Muscle layer of colon (tissue), 2 donors: ENCODE results near the gene AUTS2.

Experiments
- H3K27ac ChIP-seq: one replicate; pipeline ENCODE4 v1.7.0; 2013; ENCODE audit warnings: low read depth, mild to moderate bottlenecking, low read length, moderate library complexity
- H3K27me3 ChIP-seq, 2 donors: one replicate each; pipeline ENCODE4 v1.7.0; 2013; ENCODE audit warnings: low read length in 2 of 2, mild to moderate bottlenecking in 2 of 2; ENCODE audit not compliant: insufficient read depth in 2 of 2, control insufficient read depth in 1 of 2
- H3K36me3 ChIP-seq: one replicate; pipeline ENCODE4 v1.7.0; 2013; ENCODE audit warnings: mild to moderate bottlenecking, low read length; ENCODE audit not compliant: insufficient read depth
- H3K4me1 ChIP-seq: one replicate; pipeline ENCODE4 v1.7.0; 2013; ENCODE audit warnings: mild to moderate bottlenecking, low read length; ENCODE audit not compliant: insufficient read depth
- H3K4me3 ChIP-seq, 2 donors: one replicate each; pipeline ENCODE4 v1.7.0; 2013; ENCODE audit warnings: low read length in 2 of 2, low read depth in 1 of 2, mild to moderate bottlenecking in 1 of 2, moderate library complexity in 1 of 2
- H3K9ac ChIP-seq: one replicate; pipeline ENCODE4 v1.7.0; 2013; ENCODE audit warnings: low read length
- H3K9me3 ChIP-seq: one replicate; pipeline ENCODE4 v1.7.0; 2013; ENCODE audit warnings: mild to moderate bottlenecking, low read length
- donor health status: abdominal sarcoma.
- donor health status: Adenocarcinoma of cecum.

The AUTS2 gene

GRCh38 chr7:70384891-70385290 lies 786.6 kb downstream of the AUTS2 start:
- Histone ChIP-seq H3K27ac (no peak overlapping the region), H3K9ac (no peak overlapping the region), H3K4me1 (peaks cover 13% of the 10 kb centered on the region), H3K4me3 (no peak overlapping the region), H3K36me3 (no peaks in the 10 kb centered on the region), H3K27me3 (no peaks in the 10 kb centered on the region), H3K9me3 (no peaks in the 10 kb centered on the region)

DNA sequence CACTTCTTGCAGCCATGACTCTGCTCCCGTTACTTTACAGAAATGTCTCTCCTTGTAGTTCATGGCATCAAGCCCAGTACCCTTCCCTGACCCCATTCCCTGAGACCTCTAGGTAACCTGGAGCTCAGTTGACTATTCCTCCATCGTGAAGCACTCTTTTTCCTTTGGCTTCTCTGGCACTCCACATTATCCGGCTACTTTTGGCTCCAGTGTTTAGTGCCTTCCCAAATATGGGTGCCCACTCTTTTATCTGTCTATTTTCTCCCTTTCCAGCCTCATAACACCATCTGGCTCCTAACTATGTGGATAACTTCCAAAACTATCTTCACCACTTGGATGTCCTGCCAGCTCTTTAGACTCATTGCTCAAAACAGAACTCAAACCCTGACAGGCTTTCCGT lies 788.9 kb downstream of the AUTS2 start:
- Histone ChIP-seq H3K9ac (no peak overlapping the region), H3K27ac (no peak overlapping the region), H3K4me1 (peaks cover 13% of the 10 kb centered on the region), H3K27me3 (no peaks in the 10 kb centered on the region), H3K4me3 (no peak overlapping the region), H3K36me3 (no peaks in the 10 kb centered on the region), H3K9me3 (no peaks in the 10 kb centered on the region)

GRCh38 chr7:70389531-70390151 lies 791.4 kb downstream of the AUTS2 start:
- H3K27me3 ChIP-seq = no peaks in the 10 kb centered on the region
- no peak overlapping the region for H3K4me3 ChIP-seq
- H3K9ac ChIP-seq = no peak overlapping the region
- no peaks in the 10 kb centered on the region for H3K9me3 ChIP-seq
- H3K27ac ChIP-seq = no peak overlapping the region
- H3K4me1 ChIP-seq = peaks cover 10% of the 10 kb centered on the region
- H3K36me3 ChIP-seq = no peaks in the 10 kb centered on the region

DNA sequence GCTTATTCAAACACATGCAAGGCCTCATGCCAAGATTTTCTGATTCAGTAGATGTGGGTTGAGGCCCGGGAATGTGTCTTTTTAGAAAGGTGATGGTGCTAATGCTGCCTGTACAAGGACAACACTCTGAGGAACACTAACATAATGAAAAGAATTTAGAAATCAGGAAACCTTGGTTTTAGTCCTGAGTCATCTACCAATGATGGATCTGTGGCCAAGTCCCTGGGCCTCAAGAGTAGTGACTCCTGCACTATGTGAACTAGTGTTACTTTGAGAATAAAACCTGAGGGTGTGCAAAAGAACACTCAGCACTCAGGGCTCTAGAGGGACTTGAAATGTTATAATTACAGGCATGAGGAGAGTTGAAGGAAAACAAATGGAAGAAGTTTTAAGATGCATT lies 792.0 kb downstream of the AUTS2 start:
- H3K27ac ChIP-seq = no peak overlapping the region
- H3K27me3 ChIP-seq = no peaks in the 10 kb centered on the region
- no peaks in the 10 kb centered on the region for H3K36me3 ChIP-seq
- H3K9me3 ChIP-seq = no peaks in the 10 kb centered on the region
- H3K4me3 ChIP-seq = no peak overlapping the region
- peaks cover 10% of the 10 kb centered on the region for H3K4me1 ChIP-seq
- H3K9ac ChIP-seq = no peak overlapping the region

- no peaks in the 10 kb centered on the region for H3K36me3 ChIP-seq
- H3K27ac ChIP-seq = no peak overlapping the region
- no peaks in the 10 kb centered on the region for H3K9me3 ChIP-seq
- H3K9ac ChIP-seq = no peak overlapping the region
- no peaks in the 10 kb centered on the region for H3K27me3 ChIP-seq
- peaks cover 3% of the 10 kb centered on the region for H3K4me1 ChIP-seq
- no peak overlapping the region for H3K4me3 ChIP-seq
These were observed 794.1 kb downstream of the AUTS2 start for GRCh38 chr7:70392256-70392876.

- Histone ChIP-seq H3K27me3 (no peaks in the 10 kb centered on the region), H3K9me3 (no peaks in the 10 kb centered on the region), H3K9ac (no peak overlapping the region), H3K36me3 (no peaks in the 10 kb centered on the region), H3K4me3 (no peak overlapping the region), H3K4me1 (no peaks in the 10 kb centered on the region), H3K27ac (no peak overlapping the region)
These were observed 794.7 kb downstream of the AUTS2 start for GRCh38 chr7:70392877-70393435.

DNA sequence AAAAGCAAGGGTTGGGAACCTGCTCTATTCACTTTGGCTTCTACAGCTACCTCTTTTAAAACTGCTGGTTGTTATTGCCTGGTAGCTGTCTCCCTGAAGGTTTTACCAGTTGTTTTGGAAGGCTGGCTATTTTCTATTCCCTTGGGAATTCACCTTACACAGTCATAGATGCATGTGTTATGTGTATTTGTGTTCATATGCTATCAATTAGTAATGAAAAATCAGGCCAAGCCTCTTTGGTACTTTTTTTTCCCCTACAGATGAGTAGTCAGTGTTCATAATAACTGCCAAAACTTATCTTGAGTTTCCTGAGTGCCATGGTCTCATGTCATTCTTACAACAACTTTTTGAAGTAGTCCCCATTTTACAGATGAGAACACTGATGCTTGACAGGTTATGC lies 795.7 kb downstream of the AUTS2 start:
- Histone ChIP-seq H3K9me3 (no peaks in the 10 kb centered on the region), H3K27ac (no peak overlapping the region), H3K27me3 (no peaks in the 10 kb centered on the region), H3K4me3 (no peak overlapping the region), H3K9ac (no peak overlapping the region), H3K4me1 (no peaks in the 10 kb centered on the region), H3K36me3 (no peaks in the 10 kb centered on the region)

DNA sequence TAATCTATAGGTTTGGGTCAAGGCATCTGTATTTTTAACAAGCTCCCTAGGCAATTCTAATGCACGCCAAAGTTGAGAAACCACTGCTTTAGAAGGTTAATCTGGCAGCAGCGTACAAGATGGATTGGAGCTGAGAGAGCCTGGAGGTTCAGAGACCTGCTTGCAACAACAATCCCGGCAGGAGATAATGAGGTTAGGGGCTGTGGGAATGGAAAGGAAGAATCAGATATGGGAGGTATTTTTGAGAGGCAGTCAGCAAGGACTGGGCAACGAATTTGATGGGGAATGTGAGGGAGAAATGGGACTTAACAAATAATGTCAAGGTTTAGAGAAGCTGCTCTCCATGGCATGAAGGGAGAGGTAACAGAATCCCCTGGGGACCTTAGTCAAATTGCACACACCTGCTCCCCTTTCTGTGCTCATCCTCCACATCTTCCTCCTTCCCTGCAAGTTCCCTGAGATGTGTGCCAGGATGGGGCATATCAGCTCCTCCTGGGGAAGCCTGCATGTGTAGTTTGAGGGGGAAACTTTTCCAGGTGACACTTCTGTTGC lies 802.6 kb downstream of the AUTS2 start:
- no peaks in the 10 kb centered on the region for H3K9me3 ChIP-seq
- no peak overlapping the region for H3K9ac ChIP-seq
- no peak overlapping the region for H3K4me3 ChIP-seq
- H3K27me3 ChIP-seq = no peaks in the 10 kb centered on the region
- no peaks in the 10 kb centered on the region for H3K4me1 ChIP-seq
- no peak overlapping the region for H3K27ac ChIP-seq
- H3K36me3 ChIP-seq = no peaks in the 10 kb centered on the region

DNA sequence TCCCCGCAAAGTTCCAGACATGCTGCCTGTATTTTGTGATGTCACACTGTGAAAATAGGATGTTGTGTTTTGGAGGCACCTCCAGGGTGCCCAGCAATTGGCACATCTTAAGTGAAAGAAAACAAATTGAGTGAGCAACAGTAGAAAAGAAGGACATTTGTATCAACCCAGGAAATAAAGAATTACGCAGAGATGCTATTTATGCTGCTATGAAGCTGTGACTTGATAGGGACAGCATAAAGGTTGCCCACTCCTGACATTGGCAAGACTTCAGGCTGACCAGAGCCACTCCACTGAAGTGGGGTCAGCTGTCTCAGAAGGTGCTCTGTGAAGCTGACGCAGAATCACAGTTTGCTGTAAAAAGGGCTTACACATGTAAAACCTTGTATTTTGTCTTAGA lies 803.8 kb downstream of the AUTS2 start:
- Histone ChIP-seq H3K27ac (no peak overlapping the region), H3K9ac (no peak overlapping the region), H3K4me1 (no peaks in the 10 kb centered on the region), H3K27me3 (no peaks in the 10 kb centered on the region), H3K4me3 (no peak overlapping the region), H3K36me3 (no peaks in the 10 kb centered on the region), H3K9me3 (no peaks in the 10 kb centered on the region)

GRCh38 chr7:70405241-70405640 lies 807.0 kb downstream of the AUTS2 start:
- Histone ChIP-seq H3K36me3 (no peaks in the 10 kb centered on the region), H3K27ac (no peak overlapping the region), H3K9me3 (no peaks in the 10 kb centered on the region), H3K4me3 (no peak overlapping the region), H3K4me1 (no peaks in the 10 kb centered on the region), H3K9ac (no peak overlapping the region), H3K27me3 (no peaks in the 10 kb centered on the region)

DNA sequence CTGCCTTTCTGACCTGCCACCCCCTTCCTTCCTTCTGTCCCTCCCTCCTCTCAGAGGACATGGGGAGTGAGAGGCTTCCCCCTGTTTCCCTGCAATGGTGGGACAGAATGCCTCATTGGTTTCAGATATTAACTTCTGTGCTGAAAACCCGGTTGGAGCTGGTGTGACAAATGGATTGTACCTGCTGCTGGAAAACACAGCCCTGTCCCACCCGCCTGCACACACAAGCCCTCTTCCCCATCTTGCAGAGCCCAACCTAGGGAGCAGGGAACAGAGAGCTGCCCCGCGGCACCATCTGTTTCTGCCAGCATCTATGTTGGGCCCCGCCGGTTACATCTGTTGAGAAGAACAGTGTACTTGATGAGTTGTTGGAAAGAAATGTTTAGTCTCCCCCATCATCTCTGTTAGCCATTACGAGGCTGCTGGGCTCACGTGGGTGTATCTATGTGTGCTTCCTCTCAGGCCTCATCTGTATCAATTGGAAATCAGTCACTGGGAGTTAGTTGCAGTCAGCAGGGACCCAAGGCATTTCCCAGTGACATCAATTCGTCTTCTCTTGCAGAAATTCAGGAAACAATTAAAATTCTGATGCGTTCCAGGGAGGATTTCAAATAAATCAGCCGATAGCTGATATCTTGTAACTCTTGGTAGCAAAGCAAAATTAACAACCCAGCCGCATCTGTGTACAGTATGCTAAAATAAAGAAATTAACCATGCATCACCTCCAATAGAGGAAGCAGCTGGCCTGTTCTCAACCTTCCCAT lies 808.1 kb downstream of the AUTS2 start:
- Histone ChIP-seq H3K4me3 (no peak overlapping the region), H3K9ac (no peak overlapping the region), H3K27me3 (no peaks in the 10 kb centered on the region), H3K4me1 (no peaks in the 10 kb centered on the region), H3K27ac (no peak overlapping the region), H3K36me3 (no peaks in the 10 kb centered on the region), H3K9me3 (no peaks in the 10 kb centered on the region)
